GM12878 (cell line): ENCODE data around the gene EYA4.

ENCODE experiments used
- MAX ChIP-seq: IDR thresholded peaks from 2 replicates; pipeline ENCODE4 v1.6.1; 2012; ENCODE audit warnings: low read depth, low read length, improper control_type of control experiment
- NR2C2 ChIP-seq: IDR thresholded peaks from 2 replicates; pipeline ENCODE4 v1.6.1; 2011; ENCODE audit warnings: borderline replicate concordance, low read depth; ENCODE audit not compliant: control insufficient read depth, insufficient read length
- REST ChIP-seq: IDR thresholded peaks from 2 replicates; pipeline ENCODE4 v1.6.1; 2012; ENCODE audit warnings: mild to moderate bottlenecking, low read depth, low read length
- RFX5 ChIP-seq: IDR thresholded peaks from 2 replicates; pipeline ENCODE4 v1.6.1; 2011; ENCODE audit warnings: low read depth, low read length, improper control_type of control experiment
- TF ChIP-seq, protein P1 (sequence below), 3 experiments: IDR thresholded peaks in 2 of 3; conservative IDR thresholded peaks in 1 of 3; 2 replicates each; pipeline ENCODE4 v1.5.1; 2011; ENCODE audit warnings: low read depth in 3 of 3, low read length in 3 of 3, mild to moderate bottlenecking in 3 of 3, control low read depth in 2 of 3, moderate library complexity in 2 of 3, inconsistent platforms in 1 of 3, mixed read lengths in 1 of 3; ENCODE audit not compliant: control insufficient read depth in 2 of 3, insufficient read depth in 1 of 3; ENCODE audit errors: extremely low read depth in 1 of 3

- TF ChIP-seq REST: no peak
- no peak for TF ChIP-seq MAX
- TF ChIP-seq, protein P1, sequence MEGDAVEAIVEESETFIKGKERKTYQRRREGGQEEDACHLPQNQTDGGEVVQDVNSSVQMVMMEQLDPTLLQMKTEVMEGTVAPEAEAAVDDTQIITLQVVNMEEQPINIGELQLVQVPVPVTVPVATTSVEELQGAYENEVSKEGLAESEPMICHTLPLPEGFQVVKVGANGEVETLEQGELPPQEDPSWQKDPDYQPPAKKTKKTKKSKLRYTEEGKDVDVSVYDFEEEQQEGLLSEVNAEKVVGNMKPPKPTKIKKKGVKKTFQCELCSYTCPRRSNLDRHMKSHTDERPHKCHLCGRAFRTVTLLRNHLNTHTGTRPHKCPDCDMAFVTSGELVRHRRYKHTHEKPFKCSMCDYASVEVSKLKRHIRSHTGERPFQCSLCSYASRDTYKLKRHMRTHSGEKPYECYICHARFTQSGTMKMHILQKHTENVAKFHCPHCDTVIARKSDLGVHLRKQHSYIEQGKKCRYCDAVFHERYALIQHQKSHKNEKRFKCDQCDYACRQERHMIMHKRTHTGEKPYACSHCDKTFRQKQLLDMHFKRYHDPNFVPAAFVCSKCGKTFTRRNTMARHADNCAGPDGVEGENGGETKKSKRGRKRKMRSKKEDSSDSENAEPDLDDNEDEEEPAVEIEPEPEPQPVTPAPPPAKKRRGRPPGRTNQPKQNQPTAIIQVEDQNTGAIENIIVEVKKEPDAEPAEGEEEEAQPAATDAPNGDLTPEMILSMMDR (IDR thresholded peaks at IDR 0.05 in 2 of 3, conservative IDR thresholded peaks at IDR 0.05 in 1 of 3; ENCODE audit: control insufficient read depth in 2 of 3, extremely low read depth in 1 of 3, insufficient read depth in 1 of 3, low read depth in 3 of 3, low read length in 3 of 3): no peak
- TF ChIP-seq NR2C2: no peak
- TF ChIP-seq RFX5: no peak
These were observed 226.2 kb downstream of the EYA4 start for GRCh38 chr6:133467231-133467981.
